AG08395 (cell line): ENCODE results near the gene MTMR6.

Source experiments
- DNase-seq: peaks from one replicate; pipeline ENCODE4 v3.0.0; 2012; ENCODE audit warnings: mixed read lengths, low spot score

MTMR6 gene

DNA sequence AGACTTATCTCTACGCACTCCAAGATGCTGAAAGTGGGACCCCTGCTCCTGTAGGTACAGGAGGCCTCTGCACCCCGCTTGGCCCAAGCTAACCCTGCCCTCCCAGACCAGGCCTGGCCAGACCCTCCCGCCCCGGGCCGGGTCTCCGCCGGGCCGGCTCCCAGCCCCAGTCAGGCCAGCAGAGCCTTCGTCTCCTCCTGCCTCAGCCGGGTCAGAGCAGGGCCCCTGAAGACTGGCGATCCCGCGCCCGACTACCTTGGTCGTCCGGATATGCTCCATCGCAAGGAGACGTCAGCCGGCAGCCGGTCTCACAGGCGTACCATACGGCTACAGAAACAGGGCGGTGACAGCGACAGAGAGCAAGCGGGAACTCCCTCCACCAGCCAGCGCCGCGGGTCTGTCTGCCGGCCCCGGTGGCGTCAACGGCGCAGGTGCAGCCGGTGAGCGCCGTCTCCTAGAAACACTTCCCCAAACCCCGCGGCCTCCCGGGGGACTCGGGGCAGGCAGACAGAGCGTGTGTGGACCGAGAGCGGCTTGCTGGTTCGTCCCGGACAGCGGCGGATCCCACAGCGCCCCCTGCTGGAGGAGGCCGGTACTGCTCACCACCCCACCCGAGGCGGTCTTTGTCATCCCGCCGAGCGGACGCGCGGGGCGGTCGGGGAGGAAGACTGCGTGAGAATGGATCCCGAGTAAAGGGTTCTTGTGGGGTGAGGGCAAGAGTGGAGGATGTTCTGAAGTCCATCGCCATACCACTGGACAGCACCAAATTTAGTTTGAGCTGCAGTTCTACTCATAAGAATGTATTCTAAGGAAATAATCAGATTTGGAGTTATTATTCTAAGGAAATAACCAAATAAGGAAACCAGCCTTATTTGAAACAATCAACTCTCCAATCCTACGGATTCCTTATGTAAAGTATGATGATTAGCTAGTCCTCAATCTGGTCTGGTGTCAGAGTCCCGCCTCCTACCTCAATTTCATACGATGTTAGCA lies at the start of gene MTMR6:
MTMR6 (minus strand) TSS at position 520 of the 993 bp plus-strand sequence; CDS start at position 279, 241 bp downstream.
- DNase-seq = peak; percentile 95

DNA sequence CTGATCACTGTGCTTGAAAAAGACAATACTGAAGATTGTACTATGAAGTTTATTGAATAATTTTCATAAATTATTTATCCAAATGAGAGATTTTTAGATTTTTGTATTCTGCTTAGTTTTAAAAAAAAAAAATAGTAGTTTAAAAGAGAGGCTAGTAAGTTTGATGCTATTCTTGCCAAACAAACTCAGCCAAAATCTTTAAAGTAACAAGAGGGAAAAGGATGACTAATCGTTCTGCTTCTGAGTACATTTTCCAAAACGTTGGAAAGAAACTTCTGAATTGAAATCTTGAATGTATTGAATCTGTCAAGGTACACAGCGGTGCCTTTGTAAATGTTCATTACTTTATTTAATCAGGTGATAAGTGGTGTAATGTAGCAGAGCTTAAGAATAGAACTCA lies 48.6 kb upstream of the MTMR6 start:
- no peak for DNase-seq

DNA sequence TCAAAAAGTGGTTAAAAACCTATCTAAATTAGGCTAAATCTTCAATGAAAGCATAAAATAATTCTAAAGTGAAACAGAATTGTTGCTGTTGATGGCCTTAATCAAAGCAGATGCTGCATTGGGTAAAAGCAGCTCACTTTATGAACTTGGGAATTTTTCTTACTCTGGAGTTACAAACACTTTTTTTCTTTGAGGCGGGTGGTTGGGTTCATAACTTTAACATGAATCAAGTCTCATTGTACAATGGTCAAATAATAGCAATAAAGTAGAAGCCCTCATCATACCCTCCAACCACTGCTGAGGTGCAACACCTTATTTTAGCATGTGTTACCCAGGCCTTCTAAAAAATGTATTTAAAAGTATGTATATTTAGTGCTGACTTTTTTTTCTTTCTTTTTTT lies 43.3 kb upstream of the MTMR6 start:
- DNase-seq = no peak

DNA sequence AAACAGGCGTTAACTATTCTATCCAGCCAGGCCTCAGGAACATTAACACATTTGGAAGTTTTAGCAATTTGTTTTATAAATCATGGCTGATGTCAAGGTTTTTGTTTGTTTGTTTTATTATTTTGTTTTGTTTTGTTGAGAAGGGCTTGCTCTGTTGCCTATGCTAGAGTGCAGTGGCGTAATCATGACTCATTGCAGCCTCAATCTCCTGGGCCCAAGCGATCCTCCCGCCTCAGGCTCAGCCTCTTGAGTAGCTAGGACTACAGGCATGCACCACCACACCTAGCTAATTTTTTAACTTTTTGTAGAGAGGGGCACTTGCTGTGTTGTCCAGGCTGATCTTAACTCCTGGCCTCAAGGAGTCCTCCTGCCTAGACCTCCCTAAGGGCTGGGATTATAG lies 42.4 kb upstream of the MTMR6 start:
- no peak for DNase-seq

DNA sequence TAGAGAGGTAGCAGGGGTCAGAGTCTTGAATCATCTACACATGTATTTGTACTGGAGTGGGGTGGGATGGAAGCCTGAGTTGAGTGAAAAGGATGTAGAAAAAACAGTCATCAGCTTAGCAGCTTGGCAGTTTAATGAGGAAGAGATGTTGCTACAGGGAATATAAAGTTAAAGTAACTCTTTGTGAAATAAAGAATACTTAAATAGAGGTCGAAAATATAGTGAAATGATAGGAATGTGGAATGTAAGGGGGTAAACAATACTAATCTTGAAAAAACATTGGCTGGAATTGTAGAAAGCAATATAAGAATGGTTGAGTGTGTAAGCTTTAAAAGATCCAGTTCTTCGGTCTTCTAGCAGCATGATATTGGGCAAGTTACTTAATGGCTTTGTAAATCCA lies 36.8 kb upstream of the MTMR6 start:
- no peak for DNase-seq

DNA sequence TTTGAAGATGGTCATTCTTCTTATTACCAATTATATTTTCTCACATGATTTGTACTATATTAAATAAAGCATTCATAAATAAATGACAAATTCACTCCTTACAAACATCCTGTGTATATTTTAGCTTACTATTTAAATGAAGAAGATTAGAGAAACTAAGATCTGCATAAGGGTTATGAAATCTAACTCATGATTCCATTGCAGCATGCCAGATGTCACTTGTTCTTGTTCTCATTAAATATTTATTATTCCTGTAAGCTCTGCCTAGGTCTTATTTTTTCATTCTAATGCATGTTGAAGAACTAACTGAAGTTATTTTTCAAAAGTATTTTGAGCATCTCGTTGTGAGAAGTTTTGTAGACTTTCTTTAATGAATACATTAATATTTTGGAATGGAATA lies 32.5 kb upstream of the MTMR6 start:
- DNase-seq = no peak

DNA sequence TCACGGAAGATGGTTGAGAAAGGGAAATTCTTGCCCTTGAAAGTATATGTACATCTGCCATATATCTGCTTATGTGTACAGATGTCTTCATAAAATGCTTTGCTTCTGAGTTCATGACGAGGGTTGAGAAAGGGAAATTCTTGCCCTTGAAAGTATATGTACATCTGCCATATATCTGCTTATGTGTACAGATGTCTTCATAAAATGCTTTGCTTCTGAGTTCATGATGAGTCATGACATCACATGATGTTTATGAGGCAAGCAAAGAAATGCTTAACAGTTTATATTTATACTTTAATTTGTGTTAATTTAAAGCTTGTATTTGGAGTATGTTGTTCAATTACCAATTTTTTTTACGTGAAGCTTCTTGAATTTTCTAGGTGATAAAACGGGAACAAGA lies 31.7 kb upstream of the MTMR6 start:
- peak; percentile 2 for DNase-seq

DNA sequence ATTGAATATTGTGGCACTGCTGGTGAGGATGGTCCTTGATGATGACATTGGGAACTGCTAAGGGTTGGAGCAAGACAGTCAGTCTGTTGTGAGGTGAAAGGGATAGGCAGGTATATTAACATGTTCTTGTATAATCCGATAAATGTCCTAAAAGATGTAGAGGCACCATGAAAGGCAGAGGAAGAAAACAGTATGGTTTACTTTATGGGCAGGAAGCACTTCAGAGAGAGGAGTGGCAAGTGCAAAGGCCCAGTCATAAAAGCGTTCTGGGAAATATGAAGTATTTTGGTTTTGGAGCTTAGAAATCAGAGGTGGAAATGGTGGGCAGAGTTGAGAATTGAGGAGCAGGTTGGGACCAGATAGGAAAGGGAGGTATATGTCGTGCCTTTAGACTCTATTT lies 23.6 kb upstream of the MTMR6 start:
- DNase-seq = no peak

DNA sequence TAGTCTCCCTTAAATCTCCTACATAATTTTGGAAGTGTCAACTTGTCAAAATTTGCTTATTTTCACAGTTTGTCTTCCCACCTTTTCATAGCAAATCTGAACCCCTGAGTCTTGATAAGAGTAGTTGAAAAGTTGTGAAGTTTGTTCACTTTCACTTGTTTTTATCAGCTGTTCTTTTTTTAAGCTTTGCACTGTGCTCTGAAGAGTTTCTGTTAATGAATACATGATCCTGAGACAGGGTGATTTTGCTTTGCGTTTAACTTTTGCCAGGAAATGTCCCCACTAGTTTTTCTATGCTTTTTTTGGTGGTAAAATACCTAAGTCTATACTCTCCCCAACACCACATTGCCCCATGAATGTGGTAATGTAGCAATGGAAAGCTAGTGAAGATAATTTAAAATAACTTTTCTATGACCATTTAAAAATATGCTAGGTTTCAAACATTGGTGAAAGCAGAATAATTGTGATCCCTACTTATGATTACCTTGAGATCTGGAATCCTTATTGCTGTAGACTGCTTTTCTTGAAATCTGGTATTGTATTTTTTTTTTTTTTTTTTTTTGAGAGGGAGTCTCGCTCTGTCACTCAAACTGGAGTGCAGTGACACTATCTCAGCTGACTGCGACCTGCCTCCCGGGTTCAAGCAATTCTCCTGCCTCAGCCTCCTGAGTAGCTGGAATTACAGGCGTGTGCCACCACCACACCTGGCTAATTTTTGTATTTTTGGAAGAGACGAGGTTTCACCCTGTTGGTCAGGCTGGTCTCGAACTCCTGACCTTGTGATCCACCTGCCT lies 19.6 kb upstream of the MTMR6 start:
- no peak for DNase-seq

DNA sequence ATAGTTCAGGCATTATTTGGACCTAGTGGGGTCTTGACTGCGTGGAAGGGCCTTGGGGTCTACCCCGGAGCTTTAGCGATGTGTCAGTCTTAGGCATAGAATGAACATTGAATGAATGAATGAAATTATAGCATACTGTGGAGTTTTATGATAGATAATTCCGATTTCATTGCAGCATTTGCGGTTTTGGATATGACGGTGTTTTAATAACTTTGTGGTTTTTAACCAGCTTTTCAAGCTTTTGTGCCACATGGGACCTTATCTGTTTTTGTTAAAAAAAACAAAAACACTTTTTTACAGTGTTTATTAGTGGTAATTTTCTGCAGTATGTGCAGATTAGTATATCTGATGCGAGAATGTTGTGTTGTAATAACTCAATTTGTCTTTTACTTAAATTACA lies 14.8 kb upstream of the MTMR6 start:
- no peak for DNase-seq

DNA sequence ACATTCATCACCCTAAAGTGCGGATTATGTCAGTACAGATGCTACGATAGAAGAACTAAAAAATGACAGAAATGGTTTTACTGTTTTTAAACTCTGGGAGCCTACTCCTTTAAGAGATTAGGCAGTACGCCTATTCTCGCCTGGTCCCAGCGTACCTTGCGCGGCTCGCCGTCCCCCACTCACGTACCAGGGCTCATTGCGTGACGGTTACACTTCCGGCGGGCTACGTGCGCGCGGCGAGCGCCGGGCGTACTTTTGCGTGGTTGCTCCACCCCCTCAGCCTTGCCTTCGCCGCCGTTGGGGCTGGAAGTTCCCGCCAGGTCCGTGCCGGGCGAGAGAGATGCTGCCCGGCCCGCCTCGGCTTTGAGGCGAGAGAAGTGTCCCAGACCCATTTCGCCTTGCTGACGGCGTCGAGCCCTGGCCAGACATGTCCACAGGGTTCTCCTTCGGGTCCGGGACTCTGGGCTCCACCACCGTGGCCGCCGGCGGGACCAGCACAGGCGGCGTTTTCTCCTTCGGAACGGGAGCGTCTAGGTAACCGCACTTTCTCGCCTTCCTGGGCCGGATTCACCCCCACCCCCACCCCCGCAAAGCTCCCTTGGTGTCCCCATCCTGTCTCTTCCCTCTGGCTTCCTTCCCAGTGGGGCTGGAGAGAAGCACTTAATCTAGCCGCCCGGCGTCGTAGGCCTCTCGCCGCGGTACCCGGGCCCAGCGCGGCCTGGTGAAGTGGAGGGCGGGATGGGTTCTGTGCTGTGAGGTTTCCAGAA lies 14.2 kb upstream of the MTMR6 start, which contains the start of gene NUP58:
NUP58 (plus strand) TSS at position 279 of the 767 bp plus-strand sequence; CDS start at position 428, 149 bp downstream.
- DNase-seq = peak; percentile 92

DNA sequence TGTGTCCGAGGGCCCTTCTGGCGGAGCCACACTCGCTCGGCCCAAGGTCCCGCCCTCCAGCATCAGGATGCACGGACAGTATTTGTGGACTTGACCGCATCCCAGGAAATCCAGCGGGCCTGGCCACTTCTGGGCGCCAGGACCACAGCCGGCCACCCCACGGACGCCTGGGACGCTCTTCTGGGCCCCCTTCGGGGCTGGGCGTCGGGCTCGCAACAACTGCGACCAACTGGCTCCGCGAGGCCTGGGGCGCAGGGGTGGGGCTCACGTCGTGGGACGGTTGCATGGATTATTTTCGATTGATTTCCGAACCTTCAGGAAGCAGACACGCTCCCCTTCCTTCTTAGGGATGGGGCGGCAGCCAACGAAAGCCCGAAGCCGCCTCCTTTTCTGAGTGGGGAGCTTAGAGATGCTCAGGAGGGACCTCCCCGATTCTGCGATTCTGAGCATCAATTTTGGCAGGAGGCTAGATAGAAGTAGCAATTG lies 13.6 kb upstream of the MTMR6 start:
- no peak for DNase-seq

DNA sequence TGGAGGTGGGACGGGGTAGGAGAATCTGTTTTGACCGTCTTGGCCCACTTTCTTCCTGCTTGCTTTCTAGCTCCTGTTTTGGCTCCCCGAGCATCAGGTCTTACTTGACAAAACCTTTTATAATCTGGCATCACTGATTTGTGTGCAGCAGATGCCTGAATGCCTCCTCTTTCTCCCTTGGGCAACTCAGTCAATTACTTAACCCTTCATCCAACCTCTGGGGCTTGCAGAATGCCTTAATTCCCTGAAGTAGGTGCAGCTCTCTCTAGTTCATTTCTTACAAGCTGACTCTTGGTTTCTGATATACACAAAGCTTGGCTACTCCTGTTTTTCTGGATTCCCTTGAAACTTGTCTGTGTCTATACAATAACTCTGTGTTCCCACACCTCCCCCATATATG lies 8.4 kb upstream of the MTMR6 start:
- no peak for DNase-seq

DNA sequence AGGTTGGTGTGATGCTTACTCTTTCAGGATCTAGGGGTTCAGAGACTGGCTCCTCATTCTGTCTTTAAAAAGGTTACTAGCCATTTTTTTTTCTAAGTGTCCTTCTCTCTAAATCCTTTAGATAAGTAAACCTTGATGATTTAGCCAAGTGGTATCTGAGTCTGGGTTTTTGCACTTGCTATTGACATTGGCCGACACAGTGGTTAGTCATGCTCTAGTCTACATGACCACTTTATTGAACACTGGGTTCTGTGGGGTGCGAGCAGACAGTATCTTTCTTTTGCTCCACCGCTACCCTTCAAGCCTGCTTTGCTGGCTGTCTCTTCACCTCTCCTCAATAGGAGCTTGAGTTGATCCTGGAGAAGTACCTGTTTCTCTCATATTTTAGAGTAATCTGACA lies 7.9 kb upstream of the MTMR6 start:
- no peak for DNase-seq

DNA sequence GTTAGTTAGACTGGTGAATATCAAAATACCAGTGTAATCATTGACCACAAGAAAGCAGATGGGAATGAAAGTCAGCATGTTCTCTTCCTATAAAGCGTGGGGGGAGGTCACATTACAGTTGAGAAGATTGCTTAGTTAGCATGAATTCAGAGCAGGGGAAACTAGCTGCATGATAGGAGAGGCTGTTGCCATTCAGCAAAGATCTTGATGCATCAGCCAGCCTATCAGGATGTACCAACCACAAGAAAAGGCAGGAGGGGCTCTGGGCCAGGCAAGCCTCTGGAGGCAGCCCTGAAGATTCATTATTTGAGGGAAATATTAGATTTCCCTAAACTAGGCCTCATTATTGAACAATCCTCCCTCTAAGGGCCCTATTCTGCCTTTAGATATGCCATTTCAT lies 5.0 kb upstream of the MTMR6 start:
- DNase-seq = no peak

DNA sequence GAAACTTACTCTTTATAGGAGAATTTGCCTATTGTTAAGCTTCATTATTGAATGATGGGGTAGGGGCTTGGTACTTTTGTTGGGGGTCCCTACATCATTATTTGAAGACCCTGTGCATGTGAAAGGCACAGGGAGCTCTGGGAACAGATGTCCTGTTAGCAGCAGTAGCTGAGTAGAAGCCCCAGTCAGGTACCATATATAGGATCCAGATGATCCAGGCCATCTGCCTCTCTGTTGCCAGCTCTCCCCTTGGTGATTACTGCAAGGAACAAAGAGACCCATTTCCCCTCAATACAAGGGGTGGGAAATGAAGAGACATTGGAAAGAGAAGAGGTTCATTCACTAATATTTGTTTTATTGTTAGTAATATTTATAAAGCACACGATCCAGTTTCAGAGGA lies 4.4 kb upstream of the MTMR6 start:
- no peak for DNase-seq

DNA sequence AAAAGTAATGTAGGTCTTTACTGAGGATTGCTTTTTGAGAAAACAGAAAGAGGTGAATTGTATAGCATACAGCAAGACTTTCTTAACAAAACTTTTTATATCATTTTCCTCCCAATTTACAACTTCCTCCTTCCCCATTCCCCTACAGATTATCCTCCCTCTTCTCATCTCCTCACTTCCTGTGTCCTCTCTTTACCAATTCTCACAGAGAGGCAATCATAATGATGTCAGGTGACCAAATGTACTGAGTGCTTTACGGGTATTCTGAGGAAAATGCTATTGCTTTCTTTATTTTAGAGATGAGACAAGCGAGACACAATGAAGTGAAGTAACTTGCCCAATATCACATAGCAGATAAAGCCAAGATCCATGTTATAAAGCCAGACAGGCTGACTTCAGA lies 1.7 kb upstream of the MTMR6 start:
- DNase-seq = no peak

DNA sequence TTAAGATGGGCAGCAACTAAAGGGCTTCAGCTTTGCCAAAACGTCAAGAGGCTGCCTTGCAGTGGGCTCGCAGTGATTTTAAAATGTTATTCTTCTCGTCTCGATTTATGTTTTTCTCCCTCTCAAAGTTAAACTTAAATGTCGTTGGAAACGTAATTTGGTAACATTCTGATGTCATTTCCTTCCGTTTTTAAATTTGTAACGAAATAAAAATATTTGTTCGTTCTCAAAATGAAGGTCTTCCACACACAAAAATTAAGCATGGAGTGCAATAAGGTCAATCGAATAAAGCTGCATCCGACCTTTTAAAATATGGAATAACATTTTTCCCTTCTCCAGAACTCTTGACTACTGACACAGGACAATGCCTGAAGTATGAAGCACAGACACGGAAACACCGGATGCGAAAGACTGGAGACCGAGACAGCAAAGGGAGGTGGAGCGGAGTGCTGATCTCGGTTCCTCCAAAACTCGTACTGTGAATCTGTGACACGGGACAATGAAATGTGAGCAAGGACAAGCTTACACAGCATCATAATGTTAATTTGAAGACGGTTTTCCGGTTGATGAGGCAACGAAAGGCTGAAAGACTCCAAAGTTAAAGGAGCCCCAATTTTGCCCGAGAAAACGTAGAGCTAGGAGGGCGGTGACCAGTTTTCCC lies 850 bp downstream of the MTMR6 start:
- DNase-seq = peak; percentile 43

DNA sequence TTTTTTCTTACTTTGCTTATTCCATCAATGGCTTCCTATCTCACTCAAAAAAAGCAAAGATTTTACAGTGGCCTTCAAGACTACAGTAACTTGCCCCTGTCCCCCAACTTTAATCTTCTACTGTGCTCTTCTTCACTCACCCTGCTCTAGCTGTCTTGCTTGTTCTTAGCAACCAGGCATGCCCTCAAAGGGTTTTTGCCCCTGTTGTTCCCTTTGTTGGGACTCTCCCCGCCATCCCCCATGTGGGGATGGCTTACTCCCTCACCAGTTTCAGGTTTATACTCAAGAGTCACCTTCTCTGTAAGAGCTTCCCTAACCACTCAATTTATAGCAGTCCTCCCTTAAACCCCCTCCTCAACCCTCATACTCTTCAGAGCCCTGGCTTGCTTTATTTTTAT lies 5.4 kb downstream of the MTMR6 start:
- DNase-seq = no peak

DNA sequence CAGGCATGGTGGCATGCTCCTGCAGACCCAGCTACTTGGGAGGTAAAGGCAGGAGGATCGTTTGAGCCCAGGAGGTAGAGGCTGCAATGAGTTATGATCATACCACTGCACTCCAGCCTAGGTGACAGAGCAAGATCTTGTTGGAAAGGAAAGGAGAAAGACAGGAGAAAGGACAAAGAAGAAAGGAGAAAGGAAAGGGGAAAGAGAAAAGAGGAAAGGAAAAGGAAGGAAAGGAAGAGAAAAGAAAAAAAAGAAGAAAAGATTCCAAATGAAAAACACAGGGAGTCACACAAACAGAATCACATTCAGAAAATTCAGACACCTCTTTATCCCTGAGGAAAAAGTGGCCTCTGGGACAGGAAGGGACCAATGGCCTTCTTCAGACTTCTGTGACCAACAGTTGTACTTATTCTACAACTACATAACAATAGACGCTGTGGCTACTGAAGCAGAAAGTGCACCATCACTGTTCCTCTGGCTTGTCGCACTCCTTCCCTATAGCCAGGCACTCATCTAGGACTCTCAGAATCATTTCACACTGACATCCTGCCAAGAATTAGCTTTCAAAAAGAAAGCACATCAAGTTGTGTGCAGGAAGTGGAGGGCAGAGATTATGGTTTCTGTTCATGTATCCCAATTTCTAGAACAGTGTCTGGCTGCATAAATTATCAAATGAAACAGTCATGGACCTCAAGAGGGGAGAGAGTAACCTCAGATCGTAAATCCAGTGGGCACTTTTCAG lies 5.9 kb downstream of the MTMR6 start:
- no peak for DNase-seq

DNA sequence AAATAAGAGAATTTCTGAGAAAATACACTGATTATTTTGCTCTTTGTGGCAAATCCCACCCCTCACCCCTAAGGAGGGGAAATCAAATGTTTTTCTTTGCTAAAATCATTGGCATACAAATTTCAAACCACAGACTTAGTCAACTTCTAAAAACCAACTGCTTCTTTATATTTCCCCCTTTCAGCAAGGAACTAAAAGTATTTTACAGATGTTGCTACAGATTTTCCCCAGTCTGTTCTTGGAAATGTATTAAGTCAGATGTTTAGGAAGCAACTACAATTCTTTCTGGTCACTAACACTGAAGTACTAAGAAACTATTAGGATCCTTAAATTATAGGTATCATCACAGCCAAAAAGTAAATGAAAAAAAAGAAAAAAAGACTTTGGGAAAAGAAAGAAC lies 6.9 kb downstream of the MTMR6 start:
- no peak for DNase-seq
